ENCODE measurements around the gene THRB. TPM values are rescaled to one million over a fixed set of nuclear protein-coding genes. Genes with fewer than 3 reads are reported as not detected.

THRB gene
- total and polyA plus RNA-seq, 2 donors (not counting 3 experiments of a cell fraction or from before 2014, with no cell fraction given): 0.06 TPM; not detected in 1

DNA sequence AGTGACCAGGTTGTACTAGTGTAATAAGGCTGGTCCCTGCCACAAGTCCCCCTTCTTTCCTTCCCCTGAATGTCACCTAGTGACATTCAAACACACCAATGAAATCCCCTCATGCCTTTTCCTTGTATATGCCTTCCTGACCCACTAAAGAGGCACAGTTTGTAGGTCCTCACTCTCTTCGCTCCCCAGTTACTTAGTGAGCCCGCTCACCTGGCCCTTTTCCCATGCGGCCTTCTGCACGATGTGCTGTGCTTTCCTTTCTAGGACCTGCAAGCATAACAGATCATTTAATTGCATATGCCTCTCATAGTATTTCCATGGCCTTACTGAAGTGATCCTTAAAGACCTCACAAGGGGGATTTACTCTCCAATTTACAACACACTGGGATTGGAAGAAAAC is 146.3 kb downstream of the THRB start:
- no TSS peak for BruUV-seq (replicated peaks)
- Histone ChIP-seq H3K4me1 (ENCODE audit: control insufficient read depth, extremely low read depth, insufficient read depth, low read length) (no peaks in the 10 kb centered on the region), H2AFZ (ENCODE audit: low read depth, low read length) (no peak overlapping the region), H3K79me2 (ENCODE audit: control insufficient read depth, insufficient read depth, low read length) (no peaks in the 10 kb centered on the region), H4K20me1 (replicated peaks; ENCODE audit: control insufficient read depth, extremely low read depth, insufficient read depth, low read length) (no peaks in the 10 kb centered on the region), H3K9me1 (replicated peaks; ENCODE audit: control insufficient read depth, extremely low read depth, insufficient read depth, low read length) (no peaks in the 10 kb centered on the region), H3K4me3 (replicated peaks in 1 of 3; ENCODE audit: insufficient read depth in 1 of 3, low read depth in 1 of 3, low read length in 3 of 3) (no peak overlapping the region), H3K27ac (ENCODE audit: insufficient read depth, low read depth, low read length) (no peak overlapping the region), H3K36me3 (ENCODE audit: control insufficient read depth in 2 of 2, extremely low read depth in 1 of 2, insufficient read depth in 2 of 2, low read length in 2 of 2) (no peaks in the 10 kb centered on the region), H3K27me3 (ENCODE audit: control insufficient read depth in 2 of 2, insufficient read depth in 2 of 2, low read length in 2 of 2) (no peaks in the 10 kb centered on the region), H3K4me2 (ENCODE audit: insufficient read depth, low read length) (no peak overlapping the region), H3K9ac (replicated peaks; ENCODE audit: extremely low read depth, insufficient read depth, low read length) (no peak overlapping the region), H3K9me3 (replicated peaks; ENCODE audit: control insufficient read depth, insufficient read depth, low read length) (no peaks in the 10 kb centered on the region)
- no peak for DNase-seq (ENCODE audit: low read depth, low spot score)
- TF ChIP-seq, protein P1, sequence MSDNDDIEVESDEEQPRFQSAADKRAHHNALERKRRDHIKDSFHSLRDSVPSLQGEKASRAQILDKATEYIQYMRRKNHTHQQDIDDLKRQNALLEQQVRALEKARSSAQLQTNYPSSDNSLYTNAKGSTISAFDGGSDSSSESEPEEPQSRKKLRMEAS (IDR thresholded peaks at IDR 0.05; ENCODE audit: insufficient read depth, insufficient read length): no peak
- no peak for TF ChIP-seq EZH2 (IDR thresholded peaks at IDR 0.05; ENCODE audit: borderline replicate concordance, low read depth, low read length, severe bottlenecking)
- no peak for TF ChIP-seq MYC (IDR thresholded peaks at IDR 0.05; ENCODE audit: low read depth, low read length)
- TF ChIP-seq JUN (IDR thresholded peaks at IDR 0.05; ENCODE audit: borderline replicate concordance, insufficient read depth, insufficient read length, low read depth): no peak
- TF ChIP-seq, protein P2, sequence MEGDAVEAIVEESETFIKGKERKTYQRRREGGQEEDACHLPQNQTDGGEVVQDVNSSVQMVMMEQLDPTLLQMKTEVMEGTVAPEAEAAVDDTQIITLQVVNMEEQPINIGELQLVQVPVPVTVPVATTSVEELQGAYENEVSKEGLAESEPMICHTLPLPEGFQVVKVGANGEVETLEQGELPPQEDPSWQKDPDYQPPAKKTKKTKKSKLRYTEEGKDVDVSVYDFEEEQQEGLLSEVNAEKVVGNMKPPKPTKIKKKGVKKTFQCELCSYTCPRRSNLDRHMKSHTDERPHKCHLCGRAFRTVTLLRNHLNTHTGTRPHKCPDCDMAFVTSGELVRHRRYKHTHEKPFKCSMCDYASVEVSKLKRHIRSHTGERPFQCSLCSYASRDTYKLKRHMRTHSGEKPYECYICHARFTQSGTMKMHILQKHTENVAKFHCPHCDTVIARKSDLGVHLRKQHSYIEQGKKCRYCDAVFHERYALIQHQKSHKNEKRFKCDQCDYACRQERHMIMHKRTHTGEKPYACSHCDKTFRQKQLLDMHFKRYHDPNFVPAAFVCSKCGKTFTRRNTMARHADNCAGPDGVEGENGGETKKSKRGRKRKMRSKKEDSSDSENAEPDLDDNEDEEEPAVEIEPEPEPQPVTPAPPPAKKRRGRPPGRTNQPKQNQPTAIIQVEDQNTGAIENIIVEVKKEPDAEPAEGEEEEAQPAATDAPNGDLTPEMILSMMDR (IDR thresholded peaks at IDR 0.05; ENCODE audit: extremely low read depth in 1 of 2, insufficient read depth in 1 of 2, low read depth in 1 of 2, low read length in 2 of 2): no peak
- no peak for TF ChIP-seq GATA2 (IDR thresholded peaks at IDR 0.05; ENCODE audit: insufficient read depth, insufficient read length, low read depth, low read length)
- no peak for TF ChIP-seq POLR2AphosphoS5 (IDR thresholded peaks at IDR 0.05; ENCODE audit: insufficient read depth, low read depth, low read length)
- no peak for TF ChIP-seq POLR2A (IDR thresholded peaks at IDR 0.05; ENCODE audit: low read depth, low read length)
- no peak for TF ChIP-seq FOS (IDR thresholded peaks at IDR 0.05; ENCODE audit: borderline replicate concordance, insufficient read depth, low read length)
- dilution Hi-C loops (cut with MboI; ENCODE audit: extremely low pct_ligation_motif_present, low sequenced_read_pairs): no loop called here
- intact Hi-C loops (cut with micrococcal nuclease): no loop called here
- FAIRE-seq: no peak
- ChIA-PET POLR2A (no interaction called here), CTCF (no interaction called here)

Data from endothelial cell of umbilical vein (primary cell).